ENCODE measurements around the gene WDPCP. TPM values are rescaled to one million over a fixed set of nuclear protein-coding genes. Genes with fewer than 3 reads are reported as not detected.

WDPCP gene
- total RNA-seq, 1 donor = 16.3 TPM

DNA sequence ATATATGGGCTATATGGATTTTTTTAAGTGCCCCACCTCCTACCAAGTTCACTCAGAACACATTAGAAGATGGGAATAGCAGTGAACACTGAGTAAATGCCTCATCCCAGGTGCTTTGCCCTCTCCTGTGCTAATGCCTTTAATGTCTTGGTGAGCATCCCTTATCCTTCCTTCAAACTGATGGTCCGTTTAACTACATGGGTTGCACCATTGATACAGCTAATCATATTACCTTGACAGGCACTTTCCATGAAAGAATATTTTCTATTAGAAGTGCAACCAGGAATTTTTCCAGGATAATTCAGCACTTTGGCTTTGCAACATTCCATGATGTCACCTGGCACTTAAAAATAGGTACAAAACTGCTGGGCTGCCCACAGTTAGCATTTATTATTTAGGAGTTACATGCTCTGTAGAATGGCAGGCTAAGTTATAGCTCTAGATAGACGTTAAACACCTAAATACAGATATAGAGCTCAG is 74.0 kb downstream of the WDPCP start:
- Histone ChIP-seq H3K36me3 (ENCODE audit: insufficient read depth, low read length) (no peaks in the 10 kb centered on the region), H3K4me2 (ENCODE audit: insufficient read depth, low read length) (no peak overlapping the region), H3K4me3 (ENCODE audit: insufficient read depth, low read length) (no peak overlapping the region), H3K4me1 (ENCODE audit: insufficient read depth, low read length) (no peaks in the 10 kb centered on the region), H3K9me3 (ENCODE audit: low read depth, low read length) (no peaks in the 10 kb centered on the region), H3K79me2 (ENCODE audit: insufficient read depth, low read length) (peaks cover 7% of the 10 kb centered on the region), H3K27me3 (ENCODE audit: insufficient read depth, low read length) (no peaks in the 10 kb centered on the region), H2AFZ (ENCODE audit: low read length) (no peak overlapping the region), H3K27ac (ENCODE audit: low read depth, low read length) (no peak overlapping the region), H4K20me1 (ENCODE audit: insufficient read depth, low read length) (no peaks in the 10 kb centered on the region)
- TF ChIP-seq, protein P1, sequence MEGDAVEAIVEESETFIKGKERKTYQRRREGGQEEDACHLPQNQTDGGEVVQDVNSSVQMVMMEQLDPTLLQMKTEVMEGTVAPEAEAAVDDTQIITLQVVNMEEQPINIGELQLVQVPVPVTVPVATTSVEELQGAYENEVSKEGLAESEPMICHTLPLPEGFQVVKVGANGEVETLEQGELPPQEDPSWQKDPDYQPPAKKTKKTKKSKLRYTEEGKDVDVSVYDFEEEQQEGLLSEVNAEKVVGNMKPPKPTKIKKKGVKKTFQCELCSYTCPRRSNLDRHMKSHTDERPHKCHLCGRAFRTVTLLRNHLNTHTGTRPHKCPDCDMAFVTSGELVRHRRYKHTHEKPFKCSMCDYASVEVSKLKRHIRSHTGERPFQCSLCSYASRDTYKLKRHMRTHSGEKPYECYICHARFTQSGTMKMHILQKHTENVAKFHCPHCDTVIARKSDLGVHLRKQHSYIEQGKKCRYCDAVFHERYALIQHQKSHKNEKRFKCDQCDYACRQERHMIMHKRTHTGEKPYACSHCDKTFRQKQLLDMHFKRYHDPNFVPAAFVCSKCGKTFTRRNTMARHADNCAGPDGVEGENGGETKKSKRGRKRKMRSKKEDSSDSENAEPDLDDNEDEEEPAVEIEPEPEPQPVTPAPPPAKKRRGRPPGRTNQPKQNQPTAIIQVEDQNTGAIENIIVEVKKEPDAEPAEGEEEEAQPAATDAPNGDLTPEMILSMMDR (IDR thresholded peaks at IDR 0.05; ENCODE audit: extremely low read depth, low read depth, low read length) = no peak
- no peak for DNase-seq (ENCODE audit: insufficient read length, low spot score, missing footprints)

DNA sequence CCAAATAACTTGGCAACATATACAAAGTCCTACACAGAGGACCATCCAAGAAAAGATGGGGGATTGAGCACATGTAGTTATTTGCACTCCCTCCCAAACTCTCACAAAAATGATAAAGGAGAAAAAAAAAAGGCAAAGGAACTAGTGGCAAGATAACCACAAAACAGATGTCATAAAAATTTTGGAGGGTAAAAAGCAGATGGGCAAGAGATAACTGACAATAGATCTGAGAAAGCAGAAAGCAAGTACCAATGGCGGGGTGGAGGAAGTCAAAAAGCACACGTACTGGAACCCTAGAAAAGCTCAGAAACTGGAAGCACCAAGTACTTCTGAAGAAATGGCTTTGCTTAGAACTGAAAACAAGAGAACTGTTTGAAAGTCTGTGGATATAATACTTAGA is 82.0 kb downstream of the WDPCP start:
- H3K27me3 ChIP-seq (ENCODE audit: insufficient read depth, low read length) = no peaks in the 10 kb centered on the region
- no peaks in the 10 kb centered on the region for H3K4me1 ChIP-seq (ENCODE audit: insufficient read depth, low read length)
- H3K36me3 ChIP-seq (ENCODE audit: insufficient read depth, low read length) = no peaks in the 10 kb centered on the region
- H4K20me1 ChIP-seq (ENCODE audit: insufficient read depth, low read length) = peaks cover 4% of the 10 kb centered on the region
- no peak overlapping the region for H3K4me3 ChIP-seq (ENCODE audit: insufficient read depth, low read length)
- no peak overlapping the region for H3K27ac ChIP-seq (ENCODE audit: low read depth, low read length)
- no peaks in the 10 kb centered on the region for H3K79me2 ChIP-seq (ENCODE audit: insufficient read depth, low read length)
- DNase-seq (ENCODE audit: insufficient read length, low spot score, missing footprints) = no peak
- H2AFZ ChIP-seq (ENCODE audit: low read length) = no peak overlapping the region
- H3K4me2 ChIP-seq (ENCODE audit: insufficient read depth, low read length) = no peak overlapping the region
- TF ChIP-seq, protein P1 (IDR thresholded peaks at IDR 0.05; ENCODE audit: extremely low read depth, low read depth, low read length) = no peak
- H3K9me3 ChIP-seq (ENCODE audit: low read depth, low read length) = no peaks in the 10 kb centered on the region

DNA sequence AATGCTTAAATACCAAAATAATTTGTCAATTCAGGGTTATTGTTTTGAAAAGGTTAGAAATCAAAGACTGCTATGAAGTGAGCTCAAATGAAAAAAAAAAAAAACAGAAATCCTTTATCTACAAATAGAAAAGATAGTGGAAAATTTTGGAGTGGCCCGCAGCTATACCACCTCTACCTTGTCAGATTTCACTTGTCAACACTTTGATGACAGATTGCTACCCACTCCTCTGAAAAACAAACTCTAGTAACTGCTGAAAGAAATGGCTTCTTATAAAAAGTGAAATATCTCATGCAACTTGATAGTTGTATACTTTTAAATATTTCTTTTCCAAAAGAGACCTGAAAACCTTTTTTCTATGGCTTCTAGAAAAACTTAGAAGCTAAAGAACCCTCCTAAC is 84.5 kb downstream of the WDPCP start:
- H3K27ac ChIP-seq (ENCODE audit: low read depth, low read length) = no peak overlapping the region

DNA sequence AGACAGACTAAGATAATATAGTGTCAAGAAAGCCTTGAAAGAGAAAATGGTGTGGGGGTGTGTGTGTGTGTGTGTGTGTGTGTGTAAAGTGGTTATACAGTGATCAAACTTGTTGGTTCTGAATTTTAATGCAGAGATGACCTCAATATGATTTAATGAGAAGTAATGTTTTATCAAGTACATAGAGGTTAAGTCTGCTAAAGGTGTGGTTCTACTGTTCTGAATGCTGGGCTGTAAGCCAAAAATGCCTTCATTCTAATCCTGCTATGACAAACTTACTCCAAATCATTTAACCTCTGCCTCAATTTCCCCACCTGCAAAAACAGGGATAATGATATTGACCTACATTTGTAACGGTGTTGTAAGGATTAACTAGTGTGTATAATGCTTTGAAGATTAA is 87.9 kb downstream of the WDPCP start:
- H3K79me2 ChIP-seq (ENCODE audit: insufficient read depth, low read length) = no peaks in the 10 kb centered on the region
- DNase-seq (ENCODE audit: insufficient read length, low spot score, missing footprints) = no peak

More for the DNA sequence above, 84.5 kb downstream of the WDPCP start:
- H3K9me3 ChIP-seq (ENCODE audit: low read depth, low read length) = no peaks in the 10 kb centered on the region
- TF ChIP-seq, protein P1 (IDR thresholded peaks at IDR 0.05; ENCODE audit: extremely low read depth, low read depth, low read length) = no peak
- H3K27me3 ChIP-seq (ENCODE audit: insufficient read depth, low read length) = no peaks in the 10 kb centered on the region
- DNase-seq (ENCODE audit: insufficient read length, low spot score, missing footprints) = no peak
- no peaks in the 10 kb centered on the region for H3K36me3 ChIP-seq (ENCODE audit: insufficient read depth, low read length)
- H2AFZ ChIP-seq (ENCODE audit: low read length) = no peak overlapping the region
- H4K20me1 ChIP-seq (ENCODE audit: insufficient read depth, low read length) = peaks cover 8% of the 10 kb centered on the region
- no peak overlapping the region for H3K4me3 ChIP-seq (ENCODE audit: insufficient read depth, low read length)
- no peaks in the 10 kb centered on the region for H3K4me1 ChIP-seq (ENCODE audit: insufficient read depth, low read length)
- H3K4me2 ChIP-seq (ENCODE audit: insufficient read depth, low read length) = no peak overlapping the region
- no peaks in the 10 kb centered on the region for H3K79me2 ChIP-seq (ENCODE audit: insufficient read depth, low read length)

More for the DNA sequence above, 87.9 kb downstream of the WDPCP start:
- H3K27me3 ChIP-seq (ENCODE audit: insufficient read depth, low read length) = no peaks in the 10 kb centered on the region
- no peaks in the 10 kb centered on the region for H3K4me1 ChIP-seq (ENCODE audit: insufficient read depth, low read length)
- H3K4me2 ChIP-seq (ENCODE audit: insufficient read depth, low read length) = no peak overlapping the region
- H3K27ac ChIP-seq (ENCODE audit: low read depth, low read length) = no peak overlapping the region
- H3K36me3 ChIP-seq (ENCODE audit: insufficient read depth, low read length) = no peaks in the 10 kb centered on the region
- peaks cover 6% of the 10 kb centered on the region for H4K20me1 ChIP-seq (ENCODE audit: insufficient read depth, low read length)
- H3K4me3 ChIP-seq (ENCODE audit: insufficient read depth, low read length) = no peak overlapping the region
- TF ChIP-seq, protein P1 (IDR thresholded peaks at IDR 0.05; ENCODE audit: extremely low read depth, low read depth, low read length) = no peak
- no peaks in the 10 kb centered on the region for H3K9me3 ChIP-seq (ENCODE audit: low read depth, low read length)
- no peak overlapping the region for H2AFZ ChIP-seq (ENCODE audit: low read length)
